H1 (cell line): ENCODE results near the gene NDUFB10. TPM values are rescaled to one million over a fixed set of nuclear protein-coding genes. Genes with fewer than 3 reads are reported as not detected.

Experiments
- CTCF ChIA-PET: fragments of 300-600 bp; sonication (Branson Sonifier 250); formaldehyde crosslinking; loops from one replicate; lab custom pipeline; 2021; ENCODE audit not compliant: partially characterized antibody; lab: Charles Lee
- POLR2A ChIA-PET: fragments of 300-600 bp; sonication (Branson Sonifier 250); formaldehyde crosslinking; loops from one replicate; lab custom pipeline; 2021; ENCODE audit warnings: inconsistent platforms; ENCODE audit not compliant: partially characterized antibody; lab: Charles Lee
- DNase-seq, 2 experiments: peaks; one replicate each; pipeline versions ENCODE4 v3.0.0 to v3.0.0-alpha.2; 2010 to 2022; ENCODE audit warnings: low spot score in 2 of 2, low read depth in 1 of 2, mixed read lengths in 1 of 2
- FAIRE-seq: peaks from 2 replicates; lab custom pipeline; 2011; peaks lifted over from hg19 to GRCh38; lab: Jason Lieb, UNC
- H2AFZ ChIP-seq: 2 replicates; pipeline ENCODE4 v1.8.1; 2012; ENCODE audit warnings: low read length, inconsistent platforms
- H2AK5ac ChIP-seq: 2 replicates; pipeline ENCODE4 v1.6.1; 2013; ENCODE audit warnings: low read depth, low read length
- H2BK120ac ChIP-seq: replicated peaks from 2 replicates; pipeline ENCODE3; 2013; ENCODE audit warnings: low read depth, low read length, inconsistent platforms
- H2BK12ac ChIP-seq: 2 replicates; pipeline ENCODE4 v1.6.1; 2013; ENCODE audit warnings: low read depth, low read length
- H2BK15ac ChIP-seq: 2 replicates; pipeline ENCODE4 v1.6.1; 2013; ENCODE audit warnings: low read length
- H2BK20ac ChIP-seq: 2 replicates; pipeline ENCODE4 v1.6.1; 2013; ENCODE audit warnings: low read length
- H2BK5ac ChIP-seq: 2 replicates; pipeline ENCODE4 v1.6.1; 2013; ENCODE audit warnings: low read depth, low read length
- H3K14ac ChIP-seq: 2 replicates; pipeline ENCODE4 v1.6.1; 2013; ENCODE audit warnings: inconsistent platforms; ENCODE audit not compliant: insufficient read length
- H3K18ac ChIP-seq: 2 replicates; pipeline ENCODE4 v1.6.1; 2013; ENCODE audit warnings: low read length; ENCODE audit errors: extremely low read depth
- H3K23ac ChIP-seq: 2 replicates; pipeline ENCODE4 v1.6.1; 2013; ENCODE audit warnings: inconsistent platforms; ENCODE audit not compliant: insufficient read length
- H3K23me2 ChIP-seq: 2 replicates; pipeline ENCODE4 v1.6.1; 2013; ENCODE audit warnings: low read depth, low read length
- H3K27ac ChIP-seq: 2 replicates; pipeline ENCODE4 v1.6.1; 2011; ENCODE audit warnings: low read depth, low read length, inconsistent platforms
- H3K27me3 ChIP-seq, 4 experiments: replicated peaks in 1 of 4; 1 replicate in 1 of 4; 2 replicates in 3 of 4; pipeline versions ENCODE4 v1.6.1 to v1.8.1; 2011 to 2013; ENCODE audit warnings: low read length in 3 of 4, mild to moderate bottlenecking in 3 of 4, inconsistent platforms in 2 of 4, mixed read lengths in 2 of 4, moderate library complexity in 1 of 4; ENCODE audit not compliant: control insufficient read depth in 3 of 4, insufficient read depth in 3 of 4; ENCODE audit errors: extremely low read depth in 1 of 4
- H3K36me3 ChIP-seq, 4 experiments: 2 replicates each; pipeline versions ENCODE4 v1.6.1 to v1.8.1; 2011 to 2013; ENCODE audit warnings: mild to moderate bottlenecking in 4 of 4, low read length in 3 of 4, moderate library complexity in 2 of 4, control low read depth in 1 of 4, inconsistent platforms in 1 of 4; ENCODE audit not compliant: insufficient read depth in 4 of 4, control insufficient read depth in 2 of 4
- H3K4ac ChIP-seq: replicated peaks from 2 replicates; pipeline ENCODE3; 2013; ENCODE audit warnings: low read length, low read depth, mixed read lengths, inconsistent platforms; ENCODE audit not compliant: insufficient read length
- H3K4me1 ChIP-seq, 4 experiments: replicated peaks in 1 of 4; 1 replicate in 1 of 4; 2 replicates in 3 of 4; pipeline versions ENCODE4 v1.6.1 to v1.8.1; 2011 to 2013; ENCODE audit warnings: low read length in 3 of 4, inconsistent platforms in 2 of 4, mixed read lengths in 1 of 4; ENCODE audit not compliant: insufficient read depth in 4 of 4, control insufficient read depth in 3 of 4
- H3K4me2 ChIP-seq, 2 experiments: 2 replicates each; pipeline versions ENCODE4 v1.6.1 to v1.8.1; 2011 to 2013; ENCODE audit warnings: low read depth in 2 of 2, low read length in 2 of 2, control low read depth in 1 of 2, inconsistent platforms in 1 of 2, mild to moderate bottlenecking in 1 of 2; ENCODE audit not compliant: insufficient read depth in 1 of 2
- H3K4me3 ChIP-seq, 4 experiments: fragments of 200-600, 300-600 bp in 1 of 4; sonication (generic), shearing (Covaris generic), sonication (Bioruptor Twin) in 1 of 4; 2 replicates each; pipeline versions ENCODE4 v1.5.1 to v1.8.1; 2011 to 2016; ENCODE audit warnings: low read length in 4 of 4, low read depth in 3 of 4, control low read depth in 2 of 4, inconsistent platforms in 2 of 4, mild to moderate bottlenecking in 2 of 4, mixed read lengths in 1 of 4, moderate library complexity in 1 of 4; ENCODE audit not compliant: insufficient read depth in 2 of 4; ENCODE audit errors: extremely low read depth in 1 of 4
- H3K56ac ChIP-seq: replicated peaks from 2 replicates; pipeline ENCODE3; 2013; ENCODE audit warnings: low read depth, mild to moderate bottlenecking, mixed read lengths, low read length, inconsistent platforms; ENCODE audit not compliant: insufficient read length
- H3K79me1 ChIP-seq: 2 replicates; pipeline ENCODE4 v1.6.1; 2013; ENCODE audit warnings: low read depth, low read length, control low read depth
- H3K79me2 ChIP-seq, 2 experiments: 2 replicates each; pipeline versions ENCODE4 v1.6.1 to v1.8.1; 2012 to 2013; ENCODE audit warnings: low read length in 2 of 2, mild to moderate bottlenecking in 2 of 2, inconsistent platforms in 1 of 2; ENCODE audit not compliant: insufficient read depth in 2 of 2, control insufficient read depth in 1 of 2
- H3K9ac ChIP-seq, 4 experiments: replicated peaks in 1 of 4; 1 replicate in 1 of 4; 2 replicates in 3 of 4; pipeline versions ENCODE4 v1.6.1 to v1.8.1; 2011 to 2013; ENCODE audit warnings: low read depth in 3 of 4, low read length in 3 of 4, control low read depth in 2 of 4, mild to moderate bottlenecking in 2 of 4, moderate library complexity in 2 of 4, inconsistent platforms in 1 of 4; ENCODE audit errors: extremely low read depth in 1 of 4
- H3K9me3 ChIP-seq, 2 experiments: 2 replicates each; pipeline versions ENCODE4 v1.6.1 to v1.8.1; 2012 to 2013; ENCODE audit warnings: mild to moderate bottlenecking in 2 of 2, moderate library complexity in 2 of 2, control low read depth in 1 of 2, inconsistent platforms in 1 of 2, low read depth in 1 of 2, low read length in 1 of 2, mixed read lengths in 1 of 2; ENCODE audit not compliant: insufficient read depth in 2 of 2
- H4K20me1 ChIP-seq, 2 experiments: replicated peaks in 1 of 2; 2 replicates each; pipeline versions ENCODE3 to v1.8.1; 2011 to 2013; ENCODE audit warnings: inconsistent platforms in 2 of 2, low read length in 2 of 2, mild to moderate bottlenecking in 1 of 2; ENCODE audit not compliant: insufficient read depth in 2 of 2, control insufficient read depth in 1 of 2
- H4K5ac ChIP-seq: 2 replicates; pipeline ENCODE4 v1.6.1; 2013; ENCODE audit warnings: low read length, low read depth, mixed read lengths, inconsistent platforms; ENCODE audit not compliant: insufficient read length
- H4K8ac ChIP-seq: 2 replicates; pipeline ENCODE4 v1.8.0; 2013; ENCODE audit warnings: mild to moderate bottlenecking, moderate library complexity, low read length, inconsistent platforms; ENCODE audit not compliant: insufficient read depth; ENCODE audit errors: extremely low read depth
- H4K91ac ChIP-seq: replicated peaks from 2 replicates; pipeline ENCODE3; 2013; ENCODE audit warnings: low read length, mixed read lengths, inconsistent platforms; ENCODE audit not compliant: insufficient read length
- ASH2L ChIP-seq: fragments of 200-600, 300-600 bp; sonication (generic); IDR thresholded peaks from one replicate; pipeline ENCODE4 v1.7.1; 2017; ENCODE audit warnings: low read length
- ATF2 ChIP-seq: IDR thresholded peaks from 2 replicates; pipeline ENCODE4 v1.6.1; 2012; ENCODE audit warnings: low read length, inconsistent platforms
- EP300 ChIP-seq, 2 experiments: IDR thresholded peaks; 1 replicate in 1 of 2; 2 replicates in 1 of 2; pipeline ENCODE4 v1.6.1; 2011 to 2012; ENCODE audit warnings: low read depth in 2 of 2, low read length in 2 of 2, mild to moderate bottlenecking in 2 of 2, borderline replicate concordance in 1 of 2, inconsistent platforms in 1 of 2, moderate library complexity in 1 of 2
- HDAC6 ChIP-seq: IDR thresholded peaks from one replicate; pipeline ENCODE4 v1.7.1; 2012; ENCODE audit warnings: low read depth, mild to moderate bottlenecking, inconsistent platforms, low read length, moderate library complexity
- JUND ChIP-seq: IDR thresholded peaks from 2 replicates; pipeline ENCODE4 v1.6.1; 2011; ENCODE audit warnings: mild to moderate bottlenecking, improper control_type of control experiment, low read length
- NANOG ChIP-seq: IDR thresholded peaks from 2 replicates; pipeline ENCODE4 v1.6.1; 2011; ENCODE audit warnings: low read length, low read depth, mild to moderate bottlenecking, inconsistent platforms; ENCODE audit not compliant: insufficient read depth, poor library complexity, severe bottlenecking
- POLR2A ChIP-seq, 2 experiments: IDR thresholded peaks; 1 replicate in 1 of 2; 2 replicates in 1 of 2; pipeline ENCODE4 v1.6.1; 2011; ENCODE audit warnings: low read depth in 2 of 2, low read length in 2 of 2, mild to moderate bottlenecking in 2 of 2; ENCODE audit errors: control extremely low read depth in 1 of 2
- SP1 ChIP-seq: IDR thresholded peaks from 2 replicates; pipeline ENCODE4 v1.6.1; 2011; ENCODE audit warnings: low read depth, low read length
- TEAD4 ChIP-seq: IDR thresholded peaks from 2 replicates; pipeline ENCODE4 v1.6.1; 2012; ENCODE audit warnings: low read depth, low read length, inconsistent platforms, mixed read lengths
- WGBS, 2 experiments: shearing (Covaris generic) in 1 of 2; methylation state at CpG; one replicate each; pipeline versions ENCODE4 v1.1.6 to v1.1.7; 2013 to 2015; ENCODE audit warnings: low lambda C conversion rate in 2 of 2, mixed read lengths in 2 of 2, inconsistent platforms in 1 of 2, low coverage in 1 of 2, missing lambda C conversion rate in 1 of 2; ENCODE audit not compliant: insufficient replicate concordance in 2 of 2, insufficient coverage in 1 of 2, insufficient read length in 1 of 2; ENCODE audit errors: extremely low coverage in 1 of 2, missing lambda C conversion rate in 1 of 2; 5-methylcytosine and 5-hydroxymethylcytosine counted together
- polyA plus RNA-seq, 7 experiments: library from polyadenylated mRNA; depleted of rRNA in 3 of 7; stranded (reverse) in 5 of 7; unstranded in 2 of 7; fragments of >200 nt in 5 of 7; fragments of 200-250 nt in 2 of 7; gene quantifications; 1 replicate in 5 of 7; 2 replicates in 1 of 7; 4 replicates in 1 of 7; pipeline versions ENCODE4 v1.2.1 to v1.2.3, GENCODE V29; 2011 to 2013; ENCODE audit warnings: missing spikeins in 2 of 7, mixed read lengths in 2 of 7
- total RNA-seq: library from RNA; stranded (reverse); fragmentation: NEBNext Ultra II Directional; extraction: Animal tissue kit (Norgen Biotek cat#: 25700); gene quantifications from 2 replicates; pipeline ENCODE4 v1.2.1, GENCODE V29; 2021

The NDUFB10 gene
- total and polyA plus RNA-seq, 2 of the 8 experiments (the other 6 are each of a cell fraction or from before 2014, with no cell fraction given): 183 to 194 TPM

- H4K91ac ChIP-seq: no peak overlapping the region
- no peak overlapping the region for H2AFZ ChIP-seq
- peak overlapping the region; percentile 61; the same call in 1 of the 2 replicates for H2BK15ac ChIP-seq
- no peak overlapping the region for H3K4ac ChIP-seq
- peaks cover 8 to 40% (median 39%) of the 10 kb centered on the region in 4 experiments; a peak in 6 of 7 replicates for H3K27me3 ChIP-seq
- no peak for FAIRE-seq
- H3K23ac ChIP-seq: no peak overlapping the region
- H3K9ac ChIP-seq: peak overlapping the region in 1 of 4 experiments; percentile 4; a peak in 1 of 7 replicates
- H3K4me3 ChIP-seq: peak overlapping the region; percentile 44 to 96 (median 61); a peak in 7 of 8 replicates
- POLR2A ChIA-PET: interaction anchor here (0.7 to 28.2 kb wide), 5 partner anchors 9 to 58 kb away, joined by 4 to 736 read pairs (median 4); partner anchors contain the start of genes NDUFB10, RNF151, RPS2 and TBL3
- H4K5ac ChIP-seq: no peak overlapping the region
- peak overlapping the region; percentile 86; the same call in 1 of the 2 replicates for H2AK5ac ChIP-seq
- H2BK5ac ChIP-seq: no peak overlapping the region
- no peak for DNase-seq
- no peak overlapping the region for H3K56ac ChIP-seq
- no peaks in the 10 kb centered on the region for H3K79me1 ChIP-seq
- peak overlapping the region; percentile 58 to 97 for H3K4me2 ChIP-seq
- no peak overlapping the region for H3K14ac ChIP-seq
- CTCF ChIA-PET: interaction anchor here (0.6 to 3.1 kb wide), 8 partner anchors 11 to 550 kb away, joined by 3 to 9 read pairs (median 4); no protein-coding TSS in a partner anchor
- H2BK20ac ChIP-seq: no peak overlapping the region
- H2BK120ac ChIP-seq: no peak overlapping the region
- peaks cover 26% of the 10 kb centered on the region for H3K23me2 ChIP-seq
- 36% methylated on average over 19 of the region's 19 CpGs; no CpG with 5 or more reads in 1 of the 2 experiments for WGBS, 2 experiments
- peaks cover 3 to 40% (median 27%) of the 10 kb centered on the region in 4 experiments for H3K4me1 ChIP-seq
- TF ChIP-seq TEAD4 (0 out of 2 replicates have a peak, but pooled peaks have one; percentile 6), HDAC6 (no peak), NANOG (no peak), ASH2L (no peak), EP300 (IDR thresholded peaks at IDR 0.05; ENCODE audit: borderline replicate concordance in 1 of 2, low read depth in 2 of 2, low read length in 2 of 2) (no peak), POLR2A (IDR thresholded peaks at IDR 0.05; ENCODE audit: control extremely low read depth in 1 of 2, low read depth in 2 of 2, low read length in 2 of 2) (0 out of 3 replicates have a peak, but pooled peaks of 1 of the 2 experiments have one; percentile 5), SP1 (peak; percentile 48; the same call in 1 of the 2 replicates), JUND (no peak), ATF2 (0 out of 2 replicates have a peak, but pooled peaks have one; percentile 3)
- no peak overlapping the region for H2BK12ac ChIP-seq
- H4K20me1 ChIP-seq: peaks cover 0 to 13% of the 10 kb centered on the region in 2 experiments
- no peaks in the 10 kb centered on the region for H3K9me3 ChIP-seq
- no peak overlapping the region for H3K18ac ChIP-seq
- peaks cover 0 to 9% of the 10 kb centered on the region in 2 experiments; a peak in 1 of 4 replicates for H3K79me2 ChIP-seq
- peaks cover 2 to 7% (median 3%) of the 10 kb centered on the region in 4 experiments; a peak in 3 of 8 replicates for H3K36me3 ChIP-seq
- no peak overlapping the region for H3K27ac ChIP-seq
- H4K8ac ChIP-seq: no peak overlapping the region
Measured at GRCh38 chr16:1982991-1983543, 23.7 kb downstream of the NDUFB10 start.
